Ascending aorta (tissue), 2 donors: ENCODE measurements around the gene SLC49A3. TPM values are rescaled to one million over a fixed set of nuclear protein-coding genes. Genes with fewer than 3 reads are reported as not detected.

Experiments used
- DNase-seq, 2 donors: peaks; one replicate each; pipeline ENCODE4 v3.0.0-alpha.2; 2019; ENCODE audit warnings: low spot score in 2 of 2
- H3K27ac ChIP-seq, 2 donors: fragments of 200-600 bp; sonication (generic); one replicate each; pipeline ENCODE4 v1.5.1; 2016 to 2017; ENCODE audit warnings: mild to moderate bottlenecking in 1 of 2
- H3K27me3 ChIP-seq: fragments of 200-600 bp; sonication (generic); one replicate; pipeline ENCODE4 v1.5.1; 2017
- H3K36me3 ChIP-seq, 2 donors: fragments of 200-600 bp; sonication (generic); one replicate each; pipeline ENCODE4 v1.5.1; 2016
- H3K4me1 ChIP-seq, 2 donors: fragments of 200-600 bp; sonication (generic); one replicate each; pipeline ENCODE4 v1.5.1; 2016 to 2017; ENCODE audit warnings: mild to moderate bottlenecking in 1 of 2
- H3K4me3 ChIP-seq, 2 donors: fragments of 200-600 bp; sonication (generic); one replicate each; pipeline ENCODE4 v1.5.1; 2016 to 2017; ENCODE audit warnings: mild to moderate bottlenecking in 1 of 2
- H3K9me3 ChIP-seq, 2 donors: fragments of 200-600 bp; sonication (generic); one replicate each; pipeline ENCODE4 v1.5.1; 2016
- CTCF ChIP-seq, 3 experiments: fragments of 200-600 bp in 2 of 3; fragments of 450-650 bp in 1 of 3; sonication (generic) in 2 of 3; IDR thresholded peaks; one replicate each; pipeline ENCODE4 v1.5.1; 2016 to 2019; ENCODE audit warnings: antibody characterized with exemption in 3 of 3, mild to moderate bottlenecking in 1 of 3, moderate library complexity in 1 of 3
- intact Hi-C: fragments of 100-400 bp; cut with DNase I; formaldehyde crosslinking; loops from one replicate; pipeline ENCODE4 v1.15.1; 2023
- total RNA-seq: library from RNA; depleted of rRNA; stranded (reverse); fragments of >200 nt; gene quantifications from one replicate; pipeline ENCODE4 v1.1.0, GENCODE V29; 2016

SLC49A3 gene
- total RNA-seq, 1 donor from 2014 or later = 17.7 TPM

GRCh38 chr4:712093-712492, 23.1 kb upstream of the SLC49A3 start:
- TF ChIP-seq CTCF (IDR thresholded peaks at IDR 0.05) = no peak
- H3K9me3 ChIP-seq = no peaks in the 10 kb centered on the region
- no peaks in the 10 kb centered on the region for H3K36me3 ChIP-seq
- no peak overlapping the region for H3K4me3 ChIP-seq
- no peak for DNase-seq
- intact Hi-C loops = no loop called here
- H3K4me1 ChIP-seq = peaks cover 2 to 8% of the 10 kb centered on the region in 2 donors
- H3K27me3 ChIP-seq = no peaks in the 10 kb centered on the region
- H3K27ac ChIP-seq = no peak overlapping the region

GRCh38 chr4:710916-711315, 22.0 kb upstream of the SLC49A3 start:
- Histone ChIP-seq H3K4me1 (peaks cover 6 to 13% of the 10 kb centered on the region in 2 donors), H3K27ac (no peak overlapping the region), H3K4me3 (no peak overlapping the region), H3K36me3 (no peaks in the 10 kb centered on the region), H3K27me3 (no peaks in the 10 kb centered on the region), H3K9me3 (no peaks in the 10 kb centered on the region)
- intact Hi-C loops = no loop called here
- DNase-seq = no peak
- TF ChIP-seq CTCF (IDR thresholded peaks at IDR 0.05) = no peak

- DNase-seq = no peak
Measured at GRCh38 chr4:710116-710515, 21.2 kb upstream of the SLC49A3 start.

DNA sequence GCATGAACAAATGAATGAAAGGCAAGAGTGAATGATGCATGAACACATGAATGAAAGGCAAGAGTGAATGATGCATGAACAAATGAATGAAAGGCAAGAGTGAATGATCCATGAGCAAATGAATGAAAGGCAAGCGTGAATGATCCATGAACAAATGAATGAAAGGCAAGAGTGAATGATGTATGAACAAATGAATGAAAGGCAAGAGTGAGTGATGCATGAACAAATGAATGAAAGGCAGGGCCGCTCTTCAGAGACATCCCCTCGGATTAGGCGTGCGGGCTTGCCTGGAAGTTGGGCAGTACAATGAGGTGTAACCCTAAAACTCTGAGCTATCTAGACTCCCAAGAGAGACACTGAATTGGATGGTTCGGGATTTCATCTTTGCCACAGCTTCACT, 20.4 kb upstream of the SLC49A3 start:
- no peak for TF ChIP-seq CTCF (IDR thresholded peaks at IDR 0.05)
- Histone ChIP-seq H3K4me1 (peaks cover 6 to 13% of the 10 kb centered on the region in 2 donors), H3K27ac (no peak overlapping the region), H3K36me3 (no peaks in the 10 kb centered on the region), H3K4me3 (no peak overlapping the region), H3K9me3 (no peaks in the 10 kb centered on the region), H3K27me3 (no peaks in the 10 kb centered on the region)
- intact Hi-C loops = loop anchor here (5.0 kb wide), 2 partner anchors 372 to 1298 kb away; partner anchors contain the start of genes NELFA and ZNF141
- no peak for DNase-seq

More at GRCh38 chr4:710116-710515, 21.2 kb upstream of the SLC49A3 start:
- intact Hi-C loops = no loop called here
- no peak overlapping the region for H3K4me3 ChIP-seq
- no peak overlapping the region for H3K27ac ChIP-seq
- peaks cover 6 to 13% of the 10 kb centered on the region in 2 donors for H3K4me1 ChIP-seq
- H3K27me3 ChIP-seq = no peaks in the 10 kb centered on the region
- no peaks in the 10 kb centered on the region for H3K36me3 ChIP-seq
- no peaks in the 10 kb centered on the region for H3K9me3 ChIP-seq
- TF ChIP-seq CTCF (IDR thresholded peaks at IDR 0.05) = no peak

DNA sequence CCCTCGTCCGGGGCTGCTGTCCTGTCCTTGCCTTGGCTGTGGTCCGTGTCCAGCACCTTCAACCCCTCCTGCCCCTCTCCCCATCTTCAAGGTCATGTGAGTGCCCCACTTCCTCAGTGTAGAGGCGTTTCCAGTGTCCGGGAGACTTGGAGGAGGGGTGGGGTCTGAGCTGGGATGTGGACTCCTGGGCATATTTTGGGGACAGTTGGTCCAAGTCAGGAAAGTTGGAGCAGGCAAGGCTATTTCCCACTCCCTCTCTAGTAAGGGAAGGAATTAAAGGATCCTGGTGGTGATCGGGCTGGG, 19.6 kb upstream of the SLC49A3 start:
- Histone ChIP-seq H3K27ac (no peak overlapping the region), H3K4me1 (peaks cover 6 to 13% of the 10 kb centered on the region in 2 donors), H3K9me3 (no peaks in the 10 kb centered on the region), H3K27me3 (no peaks in the 10 kb centered on the region), H3K4me3 (peak overlapping the region in 1 of 2 donors; percentile 17), H3K36me3 (no peaks in the 10 kb centered on the region)
- intact Hi-C loops = loop anchor here (5.0 kb wide), 2 partner anchors 371 to 1299 kb away; partner anchors contain the start of genes NELFA and ZNF141
- TF ChIP-seq CTCF (IDR thresholded peaks at IDR 0.05) = no peak
- DNase-seq = no peak
